BLaER1 treated with 17β-estradiol and CSF1 and Interleukin-3, amounts not matched to agents 10 nM and 100 nM (cell line): Measurements from ENCODE around the gene ZNF48.
A peak's percentile ranks its signal among the peaks of the same experiment; 100 is the strongest.

Experiments
- H3K27ac ChIP-seq, 11 experiments: shearing (Covaris generic); formaldehyde crosslinking; 2 replicates each; pipeline ENCODE4 v1.8.1; 2022
- H3K27me3 ChIP-seq, 11 experiments: shearing (Covaris generic); formaldehyde crosslinking; 2 replicates each; pipeline ENCODE4 v1.8.1; 2022
- H3K36me3 ChIP-seq, 11 experiments: shearing (Covaris generic); formaldehyde crosslinking; 2 replicates each; pipeline ENCODE4 v1.8.1; 2022
- H3K4me1 ChIP-seq, 10 experiments: shearing (Covaris generic); formaldehyde crosslinking; 2 replicates each; pipeline ENCODE4 v1.8.1; 2022
- H3K4me2 ChIP-seq, 11 experiments: shearing (Covaris generic); formaldehyde crosslinking; 2 replicates each; pipeline ENCODE4 v1.8.1; 2022
- H3K4me3 ChIP-seq, 10 experiments: shearing (Covaris generic); formaldehyde crosslinking; 2 replicates each; pipeline ENCODE4 v1.8.1; 2022
- H3K9ac ChIP-seq, 11 experiments: shearing (Covaris generic); formaldehyde crosslinking; 2 replicates each; pipeline ENCODE4 v1.8.1; 2022
- H3K9me3 ChIP-seq, 11 experiments: shearing (Covaris generic); formaldehyde crosslinking; replicated peaks in 1 of 11; 2 replicates each; pipeline ENCODE4 v1.8.1; 2022
- H4K20me1 ChIP-seq, 11 experiments: shearing (Covaris generic); formaldehyde crosslinking; 2 replicates each; pipeline ENCODE4 v1.8.1; 2022
- Cebpa-rat ChIP-seq, 11 experiments: shearing (Covaris generic); IDR thresholded peaks; 2 replicates each; pipeline ENCODE4 v1.8.1; 2022

Gene ZNF48

GRCh38 chr16:30365200-30365599, 30.0 kb upstream of the ZNF48 start:
- Histone ChIP-seq H3K27me3 (no peaks in the 10 kb centered on the region), H3K9ac (peak overlapping the region in 6 of 11 experiments; percentile 5 to 91 (median 42); a peak in 7 of 22 replicates), H3K4me3 (no peak overlapping the region), H3K9me3 (no peaks in the 10 kb centered on the region), H4K20me1 (peaks cover 38 to 92% (median 78%) of the 10 kb centered on the region in 11 experiments), H3K36me3 (peaks cover 60 to 79% (median 71%) of the 10 kb centered on the region in 11 experiments), H3K4me1 (peaks cover 22 to 47% (median 32%) of the 10 kb centered on the region in 10 experiments), H3K27ac (no peak overlapping the region), H3K4me2 (peak overlapping the region in 2 of 11 experiments; percentile 4 to 98; a peak in 2 of 22 replicates)
- TF ChIP-seq Cebpa-rat (IDR thresholded peaks at IDR 0.05) = no peak

- peak overlapping the region; percentile 97 to 100 (median 99) for H3K4me2 ChIP-seq
- no peaks in the 10 kb centered on the region for H3K27me3 ChIP-seq
These were observed 28.7 kb upstream of the ZNF48 start for GRCh38 chr16:30366511-30366910.

GRCh38 chr16:30367349-30368009, 27.7 kb upstream of the ZNF48 start:
- Histone ChIP-seq H3K4me3 (peak overlapping the region; percentile 82 to 99 (median 94)), H4K20me1 (peaks cover 38 to 72% (median 69%) of the 10 kb centered on the region in 11 experiments)

More at GRCh38 chr16:30366511-30366910, 28.7 kb upstream of the ZNF48 start:
- H3K27ac ChIP-seq = no peak overlapping the region; a peak in 1 of 22 replicates
- H3K9ac ChIP-seq = peak overlapping the region; percentile 9 to 97 (median 90); a peak in 15 of 22 replicates
- peaks cover 47 to 66% (median 58%) of the 10 kb centered on the region in 11 experiments for H3K36me3 ChIP-seq
- no peak for TF ChIP-seq Cebpa-rat (IDR thresholded peaks at IDR 0.05)
- H3K4me1 ChIP-seq = peaks cover 26 to 52% (median 37%) of the 10 kb centered on the region in 10 experiments
- H4K20me1 ChIP-seq = peaks cover 38 to 80% (median 71%) of the 10 kb centered on the region in 11 experiments
- peak overlapping the region in 6 of 10 experiments; percentile 20 to 99 (median 96); a peak in 8 of 20 replicates for H3K4me3 ChIP-seq
- H3K9me3 ChIP-seq = no peaks in the 10 kb centered on the region

GRCh38 chr16:30368122-30368791, 27.0 kb upstream of the ZNF48 start:
- H4K20me1 ChIP-seq = peaks cover 38 to 64% (median 63%) of the 10 kb centered on the region in 11 experiments
- H3K9me3 ChIP-seq = no peaks in the 10 kb centered on the region
- TF ChIP-seq Cebpa-rat (IDR thresholded peaks at IDR 0.05) = no peak
- H3K9ac ChIP-seq = peak overlapping the region; percentile 81 to 97 (median 91)
- H3K27ac ChIP-seq = peak overlapping the region; percentile 77 to 89 (median 86); a peak in 21 of 22 replicates
- H3K36me3 ChIP-seq = peaks cover 32 to 48% (median 41%) of the 10 kb centered on the region in 11 experiments
- peak overlapping the region; percentile 97 to 100 (median 99) for H3K4me2 ChIP-seq
- no peaks in the 10 kb centered on the region for H3K27me3 ChIP-seq
- peaks cover 33 to 66% (median 49%) of the 10 kb centered on the region in 10 experiments for H3K4me1 ChIP-seq
- H3K4me3 ChIP-seq = peak overlapping the region; percentile 82 to 99 (median 94)

More at GRCh38 chr16:30367349-30368009, 27.7 kb upstream of the ZNF48 start:
- Histone ChIP-seq H3K27me3 (no peaks in the 10 kb centered on the region), H3K9me3 (no peaks in the 10 kb centered on the region), H3K9ac (peak overlapping the region; percentile 81 to 97 (median 91); a peak in 21 of 22 replicates), H3K27ac (peak overlapping the region; percentile 13 to 89 (median 84); a peak in 19 of 22 replicates), H3K36me3 (peaks cover 40 to 56% (median 49%) of the 10 kb centered on the region in 11 experiments), H3K4me2 (peak overlapping the region; percentile 97 to 100 (median 99)), H3K4me1 (peaks cover 33 to 61% (median 47%) of the 10 kb centered on the region in 10 experiments)
- no peak for TF ChIP-seq Cebpa-rat (IDR thresholded peaks at IDR 0.05)

GRCh38 chr16:30368792-30369090, 26.5 kb upstream of the ZNF48 start:
- H3K4me2 ChIP-seq = peak overlapping the region; percentile 97 to 100 (median 99)
- H3K36me3 ChIP-seq = peaks cover 28 to 43% (median 36%) of the 10 kb centered on the region in 11 experiments
- H4K20me1 ChIP-seq = peaks cover 38 to 60% (median 58%) of the 10 kb centered on the region in 11 experiments
- H3K4me3 ChIP-seq = peak overlapping the region; percentile 82 to 99 (median 94)
- no peaks in the 10 kb centered on the region for H3K9me3 ChIP-seq
- peak overlapping the region; percentile 77 to 89 (median 86); a peak in 21 of 22 replicates for H3K27ac ChIP-seq
- no peak for TF ChIP-seq Cebpa-rat (IDR thresholded peaks at IDR 0.05)
- H3K9ac ChIP-seq = peak overlapping the region; percentile 81 to 97 (median 91)
- H3K4me1 ChIP-seq = peaks cover 33 to 66% (median 49%) of the 10 kb centered on the region in 10 experiments
- H3K27me3 ChIP-seq = no peaks in the 10 kb centered on the region

GRCh38 chr16:30369091-30369937, 25.9 kb upstream of the ZNF48 start:
- TF ChIP-seq Cebpa-rat (IDR thresholded peaks at IDR 0.05) = no peak
- Histone ChIP-seq H3K9me3 (no peaks in the 10 kb centered on the region), H3K27ac (peak overlapping the region; percentile 77 to 89 (median 86))

GRCh38 chr16:30369938-30370455, 25.2 kb upstream of the ZNF48 start:
- H4K20me1 ChIP-seq = peaks cover 33 to 48% (median 46%) of the 10 kb centered on the region in 11 experiments
- H3K27ac ChIP-seq = peak overlapping the region; percentile 77 to 89 (median 86)
- no peaks in the 10 kb centered on the region for H3K27me3 ChIP-seq
- no peak for TF ChIP-seq Cebpa-rat (IDR thresholded peaks at IDR 0.05)
- H3K4me1 ChIP-seq = peaks cover 33 to 71% (median 53%) of the 10 kb centered on the region in 10 experiments
- peak overlapping the region; percentile 81 to 97 (median 91) for H3K9ac ChIP-seq
- peaks cover 17 to 31% (median 24%) of the 10 kb centered on the region in 11 experiments for H3K36me3 ChIP-seq
- no peaks in the 10 kb centered on the region for H3K9me3 ChIP-seq
- H3K4me2 ChIP-seq = peak overlapping the region; percentile 97 to 100 (median 99)
- peak overlapping the region; percentile 82 to 99 (median 94) for H3K4me3 ChIP-seq

More at GRCh38 chr16:30369091-30369937, 25.9 kb upstream of the ZNF48 start:
- Histone ChIP-seq H3K27me3 (no peaks in the 10 kb centered on the region), H3K9ac (peak overlapping the region; percentile 81 to 97 (median 91)), H3K4me1 (peaks cover 33 to 68% (median 52%) of the 10 kb centered on the region in 10 experiments), H3K4me3 (peak overlapping the region; percentile 82 to 99 (median 94)), H3K4me2 (peak overlapping the region; percentile 97 to 100 (median 99)), H3K36me3 (peaks cover 22 to 38% (median 30%) of the 10 kb centered on the region in 11 experiments), H4K20me1 (peaks cover 38 to 55% (median 52%) of the 10 kb centered on the region in 11 experiments)
